ENCODE measurements around the gene PTPRG. TPM values are rescaled to one million over a fixed set of nuclear protein-coding genes. Genes with fewer than 3 reads are reported as not detected.

The PTPRG gene
- total RNA-seq, 1 experiment from 2014 or later: 0.73 TPM

- Histone ChIP-seq H3K4me2 (ENCODE audit: low read length) (no peak overlapping the region), H3K9me3 (ENCODE audit: low read length) (0 out of 2 replicates have a peak, but pooled peaks cover 3% of the 10 kb centered on the region), H3K27me3 (ENCODE audit: low read length) (no peaks in the 10 kb centered on the region), H3F3A (ENCODE audit: low read length, unreplicated experiment) (no peaks in the 10 kb centered on the region), H3K4me1 (ENCODE audit: insufficient read depth, low read length) (no peaks in the 10 kb centered on the region), H4K20me1 (ENCODE audit: low read length) (no peaks in the 10 kb centered on the region), H3K79me2 (ENCODE audit: low read length) (no peaks in the 10 kb centered on the region), H3K36me3 (ENCODE audit: low read depth, low read length) (no peaks in the 10 kb centered on the region), H3K4me3 (ENCODE audit: low read length) (no peak overlapping the region), H3K9ac (ENCODE audit: low read length) (no peak overlapping the region), H2AFZ (ENCODE audit: low read length) (no peak overlapping the region), H3K9me2 (replicated peaks; ENCODE audit: low read length) (no peaks in the 10 kb centered on the region), H3K27ac (ENCODE audit: low read length) (no peak overlapping the region)
- CTCF ChIA-PET: no interaction called here
- intact Hi-C loops (cut with micrococcal nuclease): no loop called here
- ATAC-seq: no peak
- no peak for TF ChIP-seq CTCF (conservative IDR thresholded peaks at IDR 0.05; ENCODE audit: low read depth, low read length)
- TF ChIP-seq EZH2phosphoT487 (IDR thresholded peaks at IDR 0.05; ENCODE audit: borderline replicate concordance, low read length): no peak
- TF ChIP-seq EZH2 (IDR thresholded peaks at IDR 0.05; ENCODE audit: low read length, unreplicated experiment): no peak
- no peak for DNase-seq
- POLR2A ChIA-PET (ENCODE audit: unreplicated experiment): no interaction called here
- BruUV-seq (replicated peaks): no TSS peak
These were observed 235.5 kb downstream of the PTPRG start for GRCh38 chr3:61796911-61797310.

GRCh38 chr3:61802772-61803171 lies 241.4 kb downstream of the PTPRG start:
- Histone ChIP-seq H2AFZ (ENCODE audit: low read length) (no peak overlapping the region), H3K27me3 (ENCODE audit: low read length) (no peaks in the 10 kb centered on the region), H4K20me1 (ENCODE audit: low read length) (no peaks in the 10 kb centered on the region), H3K27ac (ENCODE audit: low read length) (no peak overlapping the region), H3K79me2 (ENCODE audit: low read length) (no peaks in the 10 kb centered on the region), H3F3A (ENCODE audit: low read length, unreplicated experiment) (no peaks in the 10 kb centered on the region), H3K9ac (ENCODE audit: low read length) (no peak overlapping the region), H3K4me1 (ENCODE audit: insufficient read depth, low read length) (no peaks in the 10 kb centered on the region), H3K36me3 (ENCODE audit: low read depth, low read length) (no peaks in the 10 kb centered on the region), H3K9me2 (replicated peaks; ENCODE audit: low read length) (no peaks in the 10 kb centered on the region), H3K9me3 (ENCODE audit: low read length) (peaks cover 3% of the 10 kb centered on the region; the same call in 1 of the 2 replicates), H3K4me2 (ENCODE audit: low read length) (no peak overlapping the region), H3K4me3 (ENCODE audit: low read length) (no peak overlapping the region)
- DNase-seq (no peak), ATAC-seq (no peak)
- TF ChIP-seq EZH2phosphoT487 (IDR thresholded peaks at IDR 0.05; ENCODE audit: borderline replicate concordance, low read length): no peak
- ChIA-PET CTCF (no interaction called here), POLR2A (ENCODE audit: unreplicated experiment) (no interaction called here)
- intact Hi-C loops (cut with micrococcal nuclease): no loop called here
- BruUV-seq (replicated peaks): no TSS peak

GRCh38 chr3:61803983-61804382 lies 242.6 kb downstream of the PTPRG start:
- Histone ChIP-seq H3K9ac (ENCODE audit: low read length) (no peak overlapping the region), H3K36me3 (ENCODE audit: low read depth, low read length) (no peaks in the 10 kb centered on the region), H3K4me2 (ENCODE audit: low read length) (no peak overlapping the region), H3K27ac (ENCODE audit: low read length) (no peak overlapping the region), H3F3A (ENCODE audit: low read length, unreplicated experiment) (no peaks in the 10 kb centered on the region), H3K4me1 (ENCODE audit: insufficient read depth, low read length) (no peaks in the 10 kb centered on the region), H3K9me2 (replicated peaks; ENCODE audit: low read length) (no peaks in the 10 kb centered on the region), H3K4me3 (ENCODE audit: low read length) (no peak overlapping the region), H3K79me2 (ENCODE audit: low read length) (no peaks in the 10 kb centered on the region), H2AFZ (ENCODE audit: low read length) (no peak overlapping the region), H3K9me3 (ENCODE audit: low read length) (peaks cover 3% of the 10 kb centered on the region; the same call in 1 of the 2 replicates), H3K27me3 (ENCODE audit: low read length) (no peaks in the 10 kb centered on the region), H4K20me1 (ENCODE audit: low read length) (no peaks in the 10 kb centered on the region)
- POLR2A ChIA-PET (ENCODE audit: unreplicated experiment): no interaction called here
- ATAC-seq (no peak), DNase-seq (no peak)
- CTCF ChIA-PET: no interaction called here
- TF ChIP-seq CTCF (conservative IDR thresholded peaks at IDR 0.05; ENCODE audit: low read depth, low read length) (no peak), EZH2 (IDR thresholded peaks at IDR 0.05; ENCODE audit: low read length, unreplicated experiment) (no peak), EZH2phosphoT487 (IDR thresholded peaks at IDR 0.05; ENCODE audit: borderline replicate concordance, low read length) (no peak)
- intact Hi-C loops (cut with micrococcal nuclease): no loop called here
- no TSS peak for BruUV-seq (replicated peaks)

Measured in PC-3 (cell line).